NCI-H345 treated with DMSO at 0.1 percent for 48 hours (cell line): ENCODE data around the gene KATNIP.

Experiments used
- DNase-seq: peaks from one replicate; lab custom pipeline; 2025; ENCODE audit not compliant: unreplicated experiment; lab: John Stamatoyannopoulos, UW

KATNIP gene

DNA sequence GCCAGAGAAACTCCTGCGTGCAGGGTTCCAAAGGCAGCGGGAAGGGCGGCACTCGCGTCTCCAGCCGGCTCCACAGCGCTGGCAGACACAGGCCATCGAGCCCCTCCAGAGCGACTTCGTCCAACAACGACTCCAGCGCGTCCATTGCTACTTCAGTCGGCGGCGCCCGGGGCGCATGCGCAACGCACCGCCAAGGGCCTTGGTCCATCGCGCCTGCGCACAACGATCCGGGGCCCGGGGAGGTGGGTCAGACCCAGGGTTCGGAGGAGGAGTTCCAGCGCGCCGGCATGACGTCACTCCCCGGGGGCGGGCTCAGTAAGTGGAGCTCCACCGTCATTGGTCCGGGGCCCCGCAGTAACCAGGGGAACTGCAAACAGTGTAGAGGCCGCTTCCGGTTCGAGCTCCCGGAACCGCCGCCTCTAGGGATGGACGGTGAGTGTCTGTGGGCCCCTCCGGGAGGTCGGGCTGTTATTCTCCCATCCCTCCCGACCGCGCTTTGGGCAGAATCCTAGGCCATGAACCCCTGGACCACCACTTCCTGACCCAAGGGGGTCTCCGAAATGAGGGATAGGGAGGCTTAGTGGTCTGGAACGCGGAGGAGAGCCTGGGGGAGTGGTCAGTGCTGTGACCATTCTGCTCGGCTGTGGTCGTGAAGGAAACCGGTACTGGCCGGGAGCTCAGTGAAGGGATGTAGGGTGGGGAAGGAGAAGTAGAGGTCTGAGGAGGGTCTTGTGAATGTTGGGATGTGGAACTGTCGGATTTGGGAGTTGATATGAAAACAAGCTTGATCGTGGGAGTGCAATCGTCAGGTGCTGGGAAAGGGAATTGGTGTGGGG, at the start of gene KATNIP, which contains the start of gene GTF3C1:
Gene KATNIP (plus strand): TSS at position 399 of the 836 bp plus-strand sequence. CDS start 27 bp downstream, at position 426.
Gene GTF3C1 (minus strand): TSS at position 168 of the 836 bp plus-strand sequence. CDS start 23 bp downstream, at position 145.
- peak; percentile 97 for DNase-seq

DNA sequence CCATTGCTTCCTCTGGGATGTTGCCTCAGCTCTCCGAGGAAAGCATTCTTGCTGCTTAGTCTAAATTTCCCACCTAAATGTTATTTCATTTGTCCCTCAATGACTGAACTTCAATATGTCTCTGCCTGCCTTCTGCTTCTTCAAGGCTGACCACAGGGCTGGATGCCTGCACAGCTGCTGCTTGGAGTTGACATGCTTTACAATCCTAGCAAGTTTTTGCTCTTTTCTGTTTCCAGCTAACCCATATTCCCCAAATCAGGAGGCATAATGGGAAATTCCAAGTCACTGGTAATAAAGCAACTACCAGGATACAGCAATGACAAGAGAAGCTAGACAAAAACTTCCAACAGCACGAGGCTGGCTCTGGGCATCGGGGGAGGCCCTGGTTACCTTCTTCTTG, 49.1 kb upstream of the KATNIP start:
- DNase-seq: no peak

DNA sequence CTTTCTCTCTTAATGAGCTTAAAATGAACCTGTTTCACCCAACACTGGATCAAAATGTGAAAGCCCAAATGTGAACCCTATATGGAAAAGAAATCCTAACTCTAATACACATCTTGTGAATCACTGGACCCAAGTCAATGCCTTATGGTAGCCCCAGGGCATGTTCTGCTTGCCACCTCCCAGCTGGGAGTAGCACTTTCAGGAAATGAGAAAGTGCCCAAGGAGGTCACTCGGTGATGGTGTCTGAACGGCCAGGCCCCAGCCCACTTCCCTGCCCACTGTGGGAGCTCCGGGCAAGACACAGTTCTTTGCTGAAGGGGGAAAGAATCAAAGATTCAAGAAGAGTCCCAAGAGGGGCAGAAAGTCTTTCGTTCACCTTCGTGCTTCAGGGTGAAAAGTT, 46.3 kb upstream of the KATNIP start:
- no peak for DNase-seq

DNA sequence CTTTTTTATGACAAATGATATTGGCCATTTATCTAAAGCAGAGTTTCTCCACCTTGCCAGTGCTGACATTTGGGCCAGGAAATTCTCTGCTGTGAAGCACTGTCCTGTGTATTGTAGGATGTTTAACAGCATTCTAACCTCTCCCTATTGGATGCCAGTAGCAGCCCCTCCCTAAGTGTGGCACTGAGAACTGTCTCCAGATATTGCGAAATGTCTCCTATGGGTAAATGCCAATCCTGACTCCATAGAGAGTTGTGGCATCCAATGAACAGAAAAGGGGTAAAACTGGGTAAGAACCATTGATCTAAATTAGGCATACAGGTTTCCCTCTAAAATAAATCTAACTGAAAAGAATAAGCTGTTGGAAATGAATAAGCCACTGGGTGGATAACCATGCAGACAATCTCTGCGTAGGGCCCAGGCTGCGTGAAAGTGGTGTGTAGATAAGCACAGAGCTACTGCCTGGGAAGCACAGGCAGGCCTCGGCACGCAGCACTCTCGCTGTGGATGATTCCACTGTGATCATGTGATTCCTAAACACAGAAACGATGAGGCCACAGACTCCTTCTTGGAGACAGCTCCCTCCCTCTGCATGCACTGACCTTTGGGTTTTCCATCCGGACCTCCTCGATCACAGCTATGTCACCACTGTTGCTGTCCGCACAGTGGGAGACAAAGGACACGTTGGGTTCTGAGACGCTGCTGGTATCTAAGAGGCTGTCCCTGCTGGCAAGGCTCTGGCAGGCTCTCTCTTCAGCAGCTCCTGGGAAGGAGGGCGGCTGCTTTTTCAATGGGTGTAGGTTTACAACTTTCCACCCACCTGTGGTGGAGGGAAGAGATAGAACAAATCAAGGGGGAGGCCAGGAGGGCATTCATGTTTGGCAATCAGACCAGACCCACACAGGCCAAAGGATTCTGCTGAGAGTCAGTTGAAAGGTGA, 44.4 kb upstream of the KATNIP start:
- no peak for DNase-seq

DNA sequence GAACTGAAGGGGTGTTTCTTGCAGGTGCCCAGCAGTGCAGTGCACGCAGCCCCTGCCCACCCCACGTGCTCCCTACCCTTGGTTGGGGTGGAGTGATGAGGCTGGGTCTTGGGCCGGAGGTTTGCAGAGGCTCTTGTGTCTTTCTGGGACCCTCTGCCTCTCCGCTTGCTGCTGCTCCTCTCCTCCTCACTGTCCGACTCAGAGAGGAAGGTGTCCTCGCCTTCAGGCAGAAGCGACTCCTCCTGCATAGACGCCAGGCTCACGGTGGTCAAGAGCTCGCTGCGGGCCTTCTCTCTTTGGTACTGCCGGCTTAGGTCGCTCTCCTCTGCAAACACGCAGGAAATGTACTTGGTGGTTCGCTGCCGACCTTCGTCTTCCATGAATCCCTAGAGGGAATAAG, 43.2 kb upstream of the KATNIP start:
- no peak for DNase-seq

DNA sequence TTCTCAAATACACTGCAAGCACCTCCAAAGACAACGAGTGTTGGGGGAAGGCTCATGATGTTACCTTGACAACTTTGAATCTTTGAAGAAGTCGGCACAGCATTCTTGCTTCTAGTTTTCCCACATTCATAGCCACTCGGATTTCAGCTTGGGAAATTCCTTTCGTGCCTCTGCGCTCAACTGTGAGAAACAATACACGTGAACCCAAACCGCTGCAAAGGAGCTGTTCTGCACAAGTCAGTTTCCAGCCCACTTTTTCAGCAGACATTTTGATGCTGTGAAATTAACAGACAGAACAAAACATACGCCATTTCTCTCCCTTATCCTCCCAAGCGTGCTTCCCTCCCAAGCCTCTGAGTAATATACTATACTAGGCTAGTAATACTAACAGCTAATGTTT, 41.5 kb upstream of the KATNIP start:
- DNase-seq: no peak

DNA sequence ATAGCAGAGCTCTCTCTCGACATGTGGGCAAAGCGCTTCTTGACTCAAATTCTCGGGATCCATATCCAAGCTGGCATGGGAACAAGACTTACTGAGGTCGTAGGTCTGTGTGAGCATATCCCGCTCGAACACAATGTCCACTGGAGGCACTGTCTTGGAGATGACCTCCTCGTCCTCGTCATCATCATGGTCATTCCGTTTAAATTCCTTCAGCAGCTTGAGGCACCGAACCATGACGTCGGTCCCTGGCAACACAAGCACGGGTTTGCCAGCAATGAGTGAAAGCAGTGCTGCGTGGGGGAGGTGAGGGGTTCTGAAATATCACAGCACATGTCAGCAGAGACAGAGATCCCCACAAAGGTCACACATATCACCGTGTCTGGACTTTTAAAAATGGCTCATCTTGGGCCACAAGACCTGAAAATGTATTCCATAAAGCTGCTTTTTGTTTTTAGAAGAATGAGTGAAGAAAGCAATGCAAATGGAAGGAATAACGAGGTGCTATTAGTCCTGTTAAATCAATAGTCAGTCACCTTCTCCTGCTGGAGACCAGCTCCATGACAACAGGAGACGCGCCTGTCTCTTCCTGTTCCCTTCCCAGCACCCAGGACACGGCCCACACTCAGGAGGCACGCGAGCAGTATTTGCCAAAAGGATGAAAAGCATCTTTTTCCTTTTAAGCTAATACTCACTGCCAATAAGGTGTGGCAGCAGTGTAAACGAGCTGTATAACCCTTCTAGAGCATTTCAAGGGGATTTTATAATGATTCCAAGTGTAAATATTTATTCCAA, 38.1 kb upstream of the KATNIP start:
- DNase-seq: no peak

DNA sequence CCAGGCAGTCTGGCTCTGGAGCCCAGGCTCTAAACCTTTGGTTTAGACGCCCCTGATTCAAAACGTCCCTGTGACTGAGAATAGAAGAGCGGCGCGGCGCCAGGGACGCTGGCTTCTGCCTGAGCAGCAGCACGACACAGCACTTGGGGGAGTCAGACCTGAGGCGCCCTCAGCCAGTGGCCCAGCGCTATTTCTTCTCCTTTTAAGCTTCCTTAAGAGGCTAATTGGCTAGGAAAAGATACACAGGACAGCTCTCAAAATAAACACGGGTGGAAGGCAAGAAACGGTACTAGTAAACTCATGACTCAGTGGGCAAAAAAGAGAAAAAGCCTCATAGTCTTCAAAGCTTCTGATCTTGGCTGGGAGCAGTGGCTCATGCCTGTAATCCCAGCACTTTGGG, 35.1 kb upstream of the KATNIP start:
- no peak for DNase-seq

DNA sequence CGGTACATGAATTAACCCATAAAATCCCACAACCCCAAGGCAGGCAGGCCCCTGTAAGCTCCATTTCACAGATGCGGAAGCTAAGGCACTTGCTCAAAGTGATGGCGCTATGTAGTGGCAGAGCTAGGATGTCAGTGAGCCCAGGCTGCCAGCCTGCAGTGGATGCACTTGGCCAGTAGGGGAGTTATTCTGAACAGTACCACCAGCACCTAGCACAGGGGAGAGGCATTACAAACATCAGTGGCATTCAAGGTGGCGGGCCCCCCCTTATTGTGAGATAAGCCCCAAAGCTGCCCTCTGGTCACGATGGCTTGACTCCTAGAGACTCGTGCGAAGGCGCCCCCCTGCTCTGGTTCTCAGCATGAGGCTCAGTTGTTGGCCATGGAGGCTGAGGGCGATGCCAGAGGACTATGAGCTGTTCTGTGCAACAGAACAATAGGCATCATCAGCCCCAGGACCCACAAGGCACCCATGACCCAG, 34.0 kb upstream of the KATNIP start:
- no peak for DNase-seq

DNA sequence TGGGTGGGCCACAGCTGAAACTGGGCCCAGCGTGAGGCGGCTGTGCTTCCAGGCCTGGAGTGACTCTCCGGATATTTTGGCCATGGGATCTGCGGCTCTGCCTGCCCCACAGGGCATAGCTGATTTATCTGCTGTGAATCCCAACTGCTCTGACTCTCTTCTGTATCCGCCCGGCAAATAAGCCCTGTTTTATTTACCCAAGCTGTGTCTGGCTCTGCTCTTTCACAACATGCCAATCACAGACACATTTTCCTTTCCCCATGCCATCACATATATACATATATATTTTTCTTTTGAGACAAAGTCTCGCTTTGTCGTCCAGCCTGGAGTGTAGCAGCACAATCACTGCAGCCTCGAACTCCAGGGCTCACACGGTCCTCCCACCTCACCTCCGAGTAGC, 33.6 kb upstream of the KATNIP start:
- DNase-seq: no peak

DNA sequence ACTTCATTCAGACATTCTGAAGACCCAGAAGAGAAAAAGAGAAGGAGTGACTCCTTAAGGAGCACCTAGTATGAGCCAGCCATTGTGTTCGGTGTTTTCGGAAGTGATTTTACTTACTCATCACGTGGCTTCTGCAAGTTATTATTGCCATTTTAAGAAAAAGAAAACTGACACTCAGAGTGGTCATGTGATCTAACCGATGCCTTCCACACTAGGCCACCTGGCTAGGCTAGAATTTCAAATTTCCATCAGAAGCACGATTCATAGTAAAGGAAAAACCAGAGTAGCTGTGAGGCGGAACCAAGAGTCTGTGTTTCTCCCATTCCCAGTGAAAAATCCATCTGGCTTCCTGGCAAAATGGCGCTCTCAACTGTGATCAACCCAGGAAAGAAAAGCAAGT, 32.3 kb upstream of the KATNIP start:
- no peak for DNase-seq

DNA sequence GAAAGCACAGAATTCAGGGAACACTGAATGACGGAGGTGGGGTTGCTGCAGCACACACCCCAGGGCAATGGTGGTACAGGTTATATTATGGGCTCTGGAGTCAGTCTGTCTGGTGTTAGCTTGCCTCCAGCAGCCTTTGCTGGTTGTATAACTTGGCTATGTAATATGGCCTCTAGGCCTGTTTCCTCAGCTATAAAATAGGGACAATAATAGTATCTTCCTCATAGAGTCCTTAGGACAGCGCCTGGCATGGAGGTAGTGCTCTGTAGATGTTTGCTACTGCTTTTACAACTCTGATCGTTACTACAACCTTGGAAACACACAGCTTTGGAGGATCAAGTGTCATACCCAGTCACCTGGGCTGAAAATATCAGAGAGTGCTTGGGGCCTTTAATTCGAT, 31.7 kb upstream of the KATNIP start:
- no peak for DNase-seq

DNA sequence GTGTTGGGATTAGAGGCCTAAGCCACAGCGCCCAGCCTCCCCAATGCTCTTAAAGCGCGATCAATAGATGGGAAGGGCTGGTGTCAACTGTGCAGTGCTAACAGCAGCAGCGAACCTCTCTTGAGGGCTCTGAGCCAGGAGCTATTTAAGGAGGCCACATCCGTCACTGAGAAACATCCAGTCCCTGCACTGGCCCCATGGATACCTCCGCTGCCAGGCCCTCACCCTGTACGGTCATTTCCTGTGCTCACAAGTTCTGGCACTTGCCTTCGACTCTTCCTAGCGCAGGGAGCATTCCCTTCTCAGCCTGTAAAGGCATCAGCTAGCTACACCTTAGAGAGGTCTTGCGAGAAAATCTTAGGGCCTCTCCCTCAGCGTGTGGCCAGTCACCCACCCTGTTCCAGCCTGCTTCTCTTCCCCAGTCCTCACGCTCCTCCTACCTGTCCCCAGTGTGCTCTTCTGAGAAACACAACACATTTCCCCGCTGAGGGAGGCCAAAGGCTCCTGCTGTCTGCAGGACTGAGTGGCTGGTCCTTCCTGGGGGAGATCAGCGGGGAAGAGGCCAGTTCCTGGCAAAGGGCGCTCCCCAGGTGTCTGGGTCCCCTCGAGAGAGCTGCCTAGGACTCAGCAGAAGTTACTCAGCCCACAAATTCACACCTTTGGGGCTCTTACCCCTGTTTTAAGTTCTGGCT, 28.8 kb upstream of the KATNIP start:
- no peak for DNase-seq

DNA sequence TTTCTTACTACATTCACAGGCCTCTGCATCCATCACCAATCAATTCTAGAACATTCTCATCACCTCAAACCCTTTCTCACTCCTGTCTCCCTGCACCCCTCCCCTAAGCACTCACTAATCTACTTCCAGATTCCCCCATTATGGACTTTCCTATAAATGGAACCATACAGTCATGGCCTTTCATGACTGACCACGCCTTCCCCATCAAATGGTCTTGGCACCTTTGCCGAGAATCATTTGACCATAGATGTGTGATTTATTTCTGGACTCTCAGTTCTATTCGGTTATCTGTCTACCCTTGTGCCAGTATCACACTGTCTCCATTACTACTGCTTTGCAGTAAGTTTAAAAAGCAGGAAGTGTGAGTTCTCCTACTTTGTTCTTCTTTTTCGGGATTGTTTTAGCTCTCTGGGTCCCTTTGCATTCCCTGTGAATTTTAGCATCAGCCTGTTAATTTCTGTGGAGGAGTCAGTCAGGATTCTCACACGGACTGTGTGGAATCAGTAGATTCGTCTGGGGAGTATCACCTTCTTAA, 27.7 kb upstream of the KATNIP start:
- DNase-seq: no peak

DNA sequence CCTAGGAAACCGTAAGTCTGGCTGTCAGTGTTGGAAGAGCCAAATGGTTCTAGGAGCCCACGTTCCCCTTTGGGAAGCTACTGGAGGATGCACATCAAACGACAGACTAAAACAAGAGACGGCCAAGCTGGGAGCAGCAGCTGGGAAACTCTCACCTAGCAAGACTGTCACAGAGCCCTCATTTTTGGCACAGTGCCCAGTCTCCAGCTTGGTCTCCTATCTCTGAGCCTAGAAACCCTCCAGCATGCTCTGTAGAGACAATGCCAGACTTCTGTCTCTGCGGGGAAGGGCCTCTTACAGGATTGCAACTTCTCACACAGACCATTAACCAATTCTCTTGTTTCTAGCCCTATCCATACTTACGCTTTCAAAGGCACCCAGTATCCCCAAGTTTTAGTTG, 23.8 kb upstream of the KATNIP start:
- DNase-seq: peak; percentile 61

DNA sequence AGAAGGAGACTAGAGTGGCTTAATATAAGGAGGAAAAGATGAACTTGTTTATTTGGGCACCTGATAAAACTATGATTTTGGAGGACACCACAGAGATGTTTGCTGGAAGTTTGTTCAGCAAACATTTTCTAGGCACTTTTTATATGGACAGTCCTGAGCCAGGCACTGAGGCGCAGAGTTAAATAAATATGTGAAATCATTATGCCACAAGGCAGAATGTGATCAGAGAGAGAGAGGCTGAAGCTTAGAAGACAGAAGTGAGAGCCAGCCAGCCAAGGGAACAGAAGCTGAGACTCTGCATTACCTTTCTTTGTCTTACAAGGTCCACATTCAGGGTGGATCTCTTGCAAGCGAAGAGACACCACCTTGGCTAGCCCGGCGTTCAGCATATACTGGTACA, 21.6 kb upstream of the KATNIP start:
- no peak for DNase-seq

DNA sequence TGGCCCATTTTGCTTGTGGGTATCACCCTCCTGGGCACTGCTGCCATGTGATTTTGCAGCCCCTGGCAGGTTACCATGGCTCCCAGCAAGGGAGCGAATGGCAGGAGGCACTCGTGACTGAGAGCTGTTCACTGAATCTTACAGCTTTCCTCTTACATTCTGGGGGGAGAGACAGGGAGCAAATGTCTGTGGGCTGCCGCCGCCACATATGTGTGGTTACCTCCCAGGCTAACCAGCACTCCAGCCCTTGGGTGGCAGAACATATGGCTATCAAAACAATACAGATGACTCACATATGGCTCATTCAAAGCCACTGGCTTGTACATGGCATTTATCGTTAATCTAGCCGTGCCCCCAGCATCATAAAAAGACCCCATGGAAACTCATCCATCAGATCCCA, 20.0 kb upstream of the KATNIP start:
- DNase-seq: no peak

DNA sequence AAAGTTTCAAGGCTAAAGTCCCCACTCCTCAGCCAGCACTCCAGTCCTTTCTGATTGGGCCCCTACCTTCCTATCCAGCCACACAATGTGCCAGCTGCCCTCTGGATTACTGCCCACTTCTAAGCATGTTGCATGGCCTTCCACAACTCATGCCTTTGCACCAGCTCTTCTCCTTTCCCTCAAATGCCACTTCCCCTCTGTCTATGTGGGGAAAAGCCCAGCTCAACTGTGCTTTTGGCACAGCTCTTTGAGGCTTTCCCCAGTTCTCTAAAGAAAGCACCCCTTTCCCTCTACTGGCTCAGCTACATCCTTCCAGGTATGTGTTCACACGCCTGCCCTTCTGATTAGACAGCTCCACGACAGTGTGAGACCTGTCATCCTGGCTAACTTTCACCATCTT, 18.8 kb upstream of the KATNIP start:
- DNase-seq: no peak

DNA sequence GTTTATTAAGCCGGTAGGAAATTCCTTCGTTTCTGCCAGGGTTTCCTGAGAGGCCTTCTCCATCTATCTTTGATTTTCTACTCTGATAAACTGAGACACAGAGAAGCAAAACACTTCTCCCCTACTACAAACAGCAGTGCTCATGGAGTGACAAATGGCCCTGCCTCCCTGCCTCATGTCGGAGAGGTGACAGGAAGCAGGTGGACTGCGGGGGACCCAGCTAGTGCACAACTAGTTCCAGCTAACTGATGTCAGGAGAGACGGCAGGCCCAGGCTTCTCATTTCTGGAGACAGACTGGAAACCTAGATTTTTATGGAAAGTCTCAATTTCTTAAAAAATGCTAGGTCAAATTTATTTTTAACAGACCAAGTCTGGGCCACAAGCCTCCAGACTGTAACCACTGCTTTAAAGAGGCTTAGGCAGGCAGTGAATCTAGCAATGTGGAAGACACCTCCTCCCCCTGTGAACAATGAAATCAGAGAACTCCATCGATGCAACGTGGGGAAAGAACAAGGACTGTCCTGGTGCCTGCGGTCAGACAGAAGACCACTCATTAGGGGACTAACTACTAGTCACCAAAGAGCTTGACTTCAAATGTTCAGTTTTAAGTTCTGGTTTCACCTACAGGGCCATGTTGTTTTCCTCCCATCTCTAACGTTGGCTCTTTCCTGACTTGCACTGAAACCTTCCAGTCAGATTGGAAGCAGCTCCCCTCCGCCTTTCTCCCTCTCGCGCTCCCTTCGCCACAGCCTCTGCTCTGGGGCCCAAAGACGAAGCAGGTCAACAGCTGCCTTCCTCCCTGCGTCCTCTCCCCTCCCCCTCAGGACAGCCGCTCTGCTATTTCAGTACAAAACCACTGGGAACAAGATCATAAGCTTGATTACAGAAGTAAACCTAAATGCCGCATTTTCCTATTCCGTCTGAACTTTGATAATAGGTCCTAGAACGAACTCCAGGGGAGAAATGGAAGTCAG, 17.8 kb upstream of the KATNIP start:
- DNase-seq: no peak
